B cell (primary cell): ENCODE measurements around the gene CAPN5. TPM values are rescaled to one million over a fixed set of nuclear protein-coding genes. Genes with fewer than 3 reads are reported as not detected.

ENCODE experiments used
- ATAC-seq: fragments of 200-7000 bp; cut with Tn5 transposase; one replicate; pipeline ENCODE4 v1.10.0; 2021; ENCODE audit warnings: low read depth, mild to moderate bottlenecking, moderate number of reproducible peaks, moderate library complexity
- CTCF ChIA-PET: fragments of 350-600 bp; sonication (Branson Sonifier 250); formaldehyde crosslinking; loops from one replicate; lab custom pipeline; 2021; ENCODE audit warnings: antibody characterized with exemption, inconsistent platforms; lab: Charles Lee
- POLR2A ChIA-PET: fragments of 350-600 bp; sonication (Branson Sonifier 250); formaldehyde crosslinking; loops from one replicate; lab custom pipeline; 2021; ENCODE audit warnings: antibody characterized with exemption; lab: Charles Lee
- DNase-seq: peaks from one replicate; pipeline ENCODE4 v3.0.0; 2013
- H2AFZ ChIP-seq: 2 replicates; pipeline ENCODE4 v1.6.1; 2012; ENCODE audit warnings: mild to moderate bottlenecking, low read depth, low read length; ENCODE audit not compliant: insufficient read depth, poor library complexity, severe bottlenecking
- H3K27ac ChIP-seq, 2 donors: 1 replicate in 1 of 2; 2 replicates in 1 of 2; pipeline ENCODE4 v1.5.1; 2012 to 2013; ENCODE audit warnings: low read length in 2 of 2, mild to moderate bottlenecking in 2 of 2, moderate library complexity in 1 of 2
- H3K27me3 ChIP-seq, 4 experiments: fragments of 200-600 bp in 1 of 4; sonication (generic) in 1 of 4; replicated peaks in 1 of 4; 1 replicate in 2 of 4; 2 replicates in 2 of 4; pipeline versions ENCODE4 v1.6.1 to v1.7.0; 2013 to 2016; ENCODE audit warnings: low read length in 3 of 4, mild to moderate bottlenecking in 2 of 4, mixed read lengths in 1 of 4, moderate library complexity in 1 of 4; ENCODE audit not compliant: insufficient read depth in 4 of 4, control insufficient read depth in 3 of 4; ENCODE audit errors: control extremely low read depth in 1 of 4
- H3K36me3 ChIP-seq, 2 experiments: replicated peaks in 1 of 2; 1 replicate in 1 of 2; 2 replicates in 1 of 2; pipeline versions ENCODE4 v1.6.1 to v1.7.1; 2013; ENCODE audit warnings: low read length in 1 of 2; ENCODE audit not compliant: insufficient read depth in 2 of 2, control insufficient read depth in 1 of 2; ENCODE audit errors: control extremely low read depth in 1 of 2, extremely low read depth in 1 of 2
- H3K4me1 ChIP-seq, 2 donors: fragments of 200-600 bp in 1 of 2; sonication (generic) in 1 of 2; 1 replicate in 1 of 2; 2 replicates in 1 of 2; pipeline versions ENCODE4 v1.5.1 to v1.6.1; 2013 to 2017; ENCODE audit warnings: low read length in 2 of 2; ENCODE audit not compliant: control insufficient read depth in 2 of 2, insufficient read depth in 2 of 2
- H3K4me2 ChIP-seq: replicated peaks from 2 replicates; pipeline ENCODE3; 2012; ENCODE audit warnings: mild to moderate bottlenecking, low read depth, low read length; ENCODE audit not compliant: poor library complexity, severe bottlenecking
- H3K4me3 ChIP-seq, 5 experiments: fragments of 200-600 bp in 1 of 5; sonication (generic) in 1 of 5; 1 replicate in 3 of 5; 2 replicates in 2 of 5; pipeline versions ENCODE4 v1.5.1 to v1.7.0; 2011 to 2016; ENCODE audit warnings: low read length in 4 of 5, mild to moderate bottlenecking in 4 of 5, low read depth in 2 of 5, control low read depth in 1 of 5, moderate library complexity in 1 of 5; ENCODE audit not compliant: insufficient read depth in 1 of 5; ENCODE audit errors: control extremely low read depth in 1 of 5, extremely low read depth in 1 of 5
- H3K79me2 ChIP-seq: fragments of 200-600 bp; sonication (generic); one replicate; pipeline ENCODE4 v1.6.0; 2016; ENCODE audit warnings: low read length; ENCODE audit not compliant: control insufficient read depth, insufficient read depth
- H3K9ac ChIP-seq: fragments of 200-600 bp; sonication (generic); 2 replicates; pipeline ENCODE4 v1.6.1; 2017; ENCODE audit warnings: mild to moderate bottlenecking, low read length, moderate library complexity
- H3K9me3 ChIP-seq, 3 donors: one replicate each; pipeline versions ENCODE4 v1.6.1 to v1.7.1; 2013; ENCODE audit warnings: low read length in 2 of 3; ENCODE audit not compliant: control insufficient read depth in 2 of 3, insufficient read depth in 1 of 3; ENCODE audit errors: control extremely low read depth in 1 of 3
- H4K20me1 ChIP-seq: 2 replicates; pipeline ENCODE4 v1.6.0; 2012; ENCODE audit warnings: mild to moderate bottlenecking, low read length; ENCODE audit not compliant: insufficient read depth, control insufficient read depth, poor library complexity, severe bottlenecking
- H3K27ac Mint-ChIP-seq: one replicate; pipeline ENCODE4 v1.8.0; 2021; ENCODE audit warnings: mixed read lengths
- H3K27me3 Mint-ChIP-seq: one replicate; pipeline ENCODE4 v1.8.0; 2021; ENCODE audit warnings: mixed read lengths
- H3K4me1 Mint-ChIP-seq: one replicate; pipeline ENCODE4 v1.8.0; 2021; ENCODE audit warnings: mixed read lengths
- H3K4me3 Mint-ChIP-seq: one replicate; pipeline ENCODE4 v1.8.0; 2021; ENCODE audit warnings: mixed read lengths
- H3K9me3 Mint-ChIP-seq: one replicate; pipeline ENCODE4 v1.8.0; 2022; ENCODE audit warnings: mixed read lengths; ENCODE audit not compliant: insufficient read depth
- CTCF ChIP-seq: fragments of 200-600 bp; IDR thresholded peaks from one replicate; pipeline ENCODE4 v1.8.0; 2022; ENCODE audit warnings: antibody characterized with exemption, mild to moderate bottlenecking
- EZH2 ChIP-seq: IDR thresholded peaks from 2 replicates; pipeline ENCODE4 v1.6.1; 2012; ENCODE audit warnings: borderline replicate concordance, low read depth, mild to moderate bottlenecking, moderate library complexity, low read length; ENCODE audit not compliant: insufficient read depth, poor library complexity, severe bottlenecking
- WGBS: methylation state at CpG from one replicate; pipeline ENCODE4 v1.1.5; 2013; ENCODE audit warnings: missing lambda C conversion rate; ENCODE audit not compliant: insufficient coverage; 5-methylcytosine and 5-hydroxymethylcytosine counted together
- intact Hi-C: fragments of 100-400 bp; cut with micrococcal nuclease; formaldehyde crosslinking; loops from one replicate; pipeline ENCODE4 v1.10.0; 2022
- polyA plus RNA-seq: library from polyadenylated mRNA; depleted of rRNA; stranded (reverse); fragments of >200 nt; gene quantifications from 2 replicates; pipeline ENCODE4 v1.2.3, GENCODE V29; 2012
- total RNA-seq, 2 donors: library from RNA; stranded (reverse); fragments of 120-200 nt in 1 of 2; gene quantifications; 1 replicate in 1 of 2; 2 replicates in 1 of 2; pipeline versions ENCODE4 v1.2.3 to v1.2.4, GENCODE V29; 2013 to 2022

CAPN5 gene
- total and polyA plus RNA-seq, 2 donors (not counting 1 experiment from before 2014, with no cell fraction given): 0.74 to 0.78 TPM

GRCh38 chr11:77149716-77150392, 83.1 kb downstream of the CAPN5 start:
- Histone ChIP-seq H3K27me3 (peaks cover 0 to 11% (median 3%) of the 10 kb centered on the region in 4 experiments), H3K36me3 (no peaks in the 10 kb centered on the region), H3K79me2 (no peaks in the 10 kb centered on the region), H3K4me2 (no peak overlapping the region), H3K9ac (no peak overlapping the region), H3K27ac (no peak overlapping the region), H3K9me3 (no peaks in the 10 kb centered on the region), H4K20me1 (no peaks in the 10 kb centered on the region), H2AFZ (no peak overlapping the region), H3K4me3 (no peak overlapping the region), H3K4me1 (peaks cover 0 to 10% of the 10 kb centered on the region in 2 donors)
- POLR2A ChIA-PET: no interaction called here
- Mint-ChIP-seq H3K27ac (no peak overlapping the region), H3K4me3 (no peak overlapping the region), H3K27me3 (peaks cover 18% of the 10 kb centered on the region), H3K4me1 (peaks cover 7% of the 10 kb centered on the region), H3K9me3 (no peaks in the 10 kb centered on the region)
- ATAC-seq: no peak
- TF ChIP-seq CTCF (no peak), EZH2 (no peak)
- no peak for DNase-seq
- 91% methylated on average over 9 of the region's 12 CpGs for WGBS
- intact Hi-C loops: no loop called here
- CTCF ChIA-PET: no interaction called here

- TF ChIP-seq CTCF: no peak
- TF ChIP-seq EZH2: no peak
- POLR2A ChIA-PET: no interaction called here
- Histone ChIP-seq H3K4me3 (no peak overlapping the region), H3K9me3 (no peaks in the 10 kb centered on the region), H3K36me3 (no peaks in the 10 kb centered on the region), H4K20me1 (no peaks in the 10 kb centered on the region), H3K4me1 (peaks cover 0 to 10% of the 10 kb centered on the region in 2 donors), H3K27me3 (peaks cover 0 to 11% (median 3%) of the 10 kb centered on the region in 4 experiments), H2AFZ (no peak overlapping the region), H3K9ac (no peak overlapping the region), H3K79me2 (no peaks in the 10 kb centered on the region), H3K27ac (no peak overlapping the region), H3K4me2 (no peak overlapping the region)
- intact Hi-C loops: no loop called here
- no peak for ATAC-seq
- Mint-ChIP-seq H3K27me3 (peaks cover 18% of the 10 kb centered on the region), H3K9me3 (no peaks in the 10 kb centered on the region), H3K4me1 (peaks cover 7% of the 10 kb centered on the region), H3K4me3 (no peak overlapping the region), H3K27ac (no peak overlapping the region)
- no peak for DNase-seq
- 96% methylated on average over 10 of the region's 10 CpGs for WGBS
- CTCF ChIA-PET: no interaction called here
Measured at GRCh38 chr11:77150836-77151235, 84.1 kb downstream of the CAPN5 start.
